ENCODE measurements around the gene GATA3. TPM values are rescaled to one million over a fixed set of nuclear protein-coding genes. Genes with fewer than 3 reads are reported as not detected.

Gene GATA3
- total and polyA plus RNA-seq, 12 donors: 1.1 to 3.2 (median 1.4) TPM

- 45 to 56% methylated on average over 3 of the region's 3 CpGs for WGBS, 2 donors
- DNase-seq (no peak), ATAC-seq (peak in 2 of 8 donors; percentile 35 to 38)
- Histone ChIP-seq H3K27me3 (peaks cover 0 to 46% (median 13%) of the 10 kb centered on the region in 7 donors), H3K27ac (no peak overlapping the region), H3K36me3 (peaks cover 0 to 9% (median 0%) of the 10 kb centered on the region in 9 donors), H3K4me3 (no peak overlapping the region), H3K4me1 (no peaks in the 10 kb centered on the region), H3K9me3 (no peaks in the 10 kb centered on the region)
- TF ChIP-seq CTCF (IDR thresholded peaks at IDR 0.05): no peak
- intact Hi-C loops (cut with DNase I): no loop called here
Measured at GRCh38 chr10:8079126-8079525, 24.6 kb downstream of the GATA3 start.

GRCh38 chr10:8084799-8085198 lies 30.3 kb downstream of the GATA3 start:
- Histone ChIP-seq H3K4me1 (peaks cover 0 to 5% (median 0%) of the 10 kb centered on the region in 9 donors), H3K27ac (no peak overlapping the region), H3K27me3 (peaks cover 0 to 23% (median 7%) of the 10 kb centered on the region in 7 donors), H3K36me3 (no peaks in the 10 kb centered on the region), H3K4me3 (no peak overlapping the region), H3K9me3 (no peaks in the 10 kb centered on the region)
- 71 to 79% methylated on average over 3 of the region's 3 CpGs for WGBS, 2 donors
- intact Hi-C loops (cut with DNase I): no loop called here
- ATAC-seq (no peak), DNase-seq (no peak)
- no peak for TF ChIP-seq CTCF (IDR thresholded peaks at IDR 0.05)

GRCh38 chr10:8085251-8085650 lies 30.8 kb downstream of the GATA3 start:
- Histone ChIP-seq H3K27ac (no peak overlapping the region), H3K9me3 (no peaks in the 10 kb centered on the region), H3K27me3 (peaks cover 0 to 23% (median 7%) of the 10 kb centered on the region in 7 donors), H3K36me3 (no peaks in the 10 kb centered on the region), H3K4me1 (peaks cover 0 to 5% (median 0%) of the 10 kb centered on the region in 9 donors), H3K4me3 (no peak overlapping the region)
- intact Hi-C loops (cut with DNase I): no loop called here
- ATAC-seq (no peak), DNase-seq (no peak)
- no peak for TF ChIP-seq CTCF (IDR thresholded peaks at IDR 0.05)
- 77 to 80% methylated on average over 4 of the region's 4 CpGs for WGBS, 2 donors

- TF ChIP-seq CTCF (IDR thresholded peaks at IDR 0.05): no peak
- whole genome bisulfite sequencing, 2 donors: 82 to 88% methylated on average over 5 of the region's 5 CpGs
Measured at GRCh38 chr10:8086315-8086714, 31.8 kb downstream of the GATA3 start.

More at GRCh38 chr10:8086315-8086714, 31.8 kb downstream of the GATA3 start:
- H3K4me3 ChIP-seq: no peak overlapping the region
- H3K9me3 ChIP-seq: no peaks in the 10 kb centered on the region
- H3K4me1 ChIP-seq: peaks cover 0 to 5% (median 0%) of the 10 kb centered on the region in 9 donors
- no peaks in the 10 kb centered on the region for H3K36me3 ChIP-seq
- H3K27ac ChIP-seq: no peak overlapping the region
- intact Hi-C loops (cut with DNase I): no loop called here
- ATAC-seq (no peak), DNase-seq (no peak)
- peaks cover 0 to 13% (median 0%) of the 10 kb centered on the region in 7 donors for H3K27me3 ChIP-seq
